Choroid plexus epithelial cell (primary cell): ENCODE data around the gene LARGE1.

Source experiments
- DNase-seq: peaks from one replicate; pipeline ENCODE4 v3.0.0-alpha.2; 2010; ENCODE audit warnings: low read depth
- H3K4me3 ChIP-seq: 2 replicates; pipeline ENCODE4 v1.5.1; 2011; ENCODE audit warnings: low read depth, mild to moderate bottlenecking, control low read depth, low read length, moderate library complexity
- CTCF ChIP-seq: conservative IDR thresholded peaks from 2 replicates; pipeline ENCODE4 v1.5.1; 2011; ENCODE audit warnings: low read depth, mild to moderate bottlenecking, control low read depth, inconsistent platforms, low read length, moderate library complexity

Gene LARGE1

GRCh38 chr22:33227791-33228190 is 692.5 kb downstream of the LARGE1 start:
- no peak overlapping the region for H3K4me3 ChIP-seq
- no peak for TF ChIP-seq CTCF
- DNase-seq: no peak

DNA sequence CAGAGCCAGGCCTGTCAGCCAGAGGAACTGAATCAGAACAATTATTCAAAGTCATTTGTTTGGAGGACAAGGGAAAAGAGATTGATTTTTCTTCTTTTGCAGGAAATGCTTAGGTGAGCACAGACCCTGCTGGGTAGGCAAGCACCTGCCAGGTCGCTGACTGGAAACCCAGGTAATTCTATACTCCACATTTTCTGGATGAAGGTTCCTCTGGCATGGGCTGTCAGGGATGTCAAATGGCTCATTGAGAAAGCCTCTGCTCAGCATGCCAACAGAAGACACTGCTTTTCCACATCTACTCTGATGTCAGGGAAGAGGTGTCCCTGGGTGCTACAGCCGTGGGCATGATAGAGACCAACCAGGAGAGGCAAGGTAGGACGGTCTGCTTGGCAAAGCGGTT is 695.4 kb downstream of the LARGE1 start:
- DNase-seq: no peak
- H3K4me3 ChIP-seq: no peak overlapping the region
- no peak for TF ChIP-seq CTCF
